GM21390 (cell line): Measurements from ENCODE around the gene SORCS1.

ENCODE experiments used
- ATAC-seq: cut with Tn5 transposase; IDR thresholded peaks from one replicate; pipeline ENCODE4 v1.9.1; 2021; ENCODE audit not compliant: unreplicated experiment

SORCS1 gene

GRCh38 chr10:106557951-106558733 lies 606.4 kb downstream of the SORCS1 start:
- ATAC-seq = no peak

GRCh38 chr10:106557053-106557452 lies 607.5 kb downstream of the SORCS1 start:
- no peak for ATAC-seq

GRCh38 chr10:106555599-106555998 lies 608.9 kb downstream of the SORCS1 start:
- ATAC-seq = no peak

- no peak for ATAC-seq
Measured at GRCh38 chr10:106551501-106552062, 612.9 kb downstream of the SORCS1 start.

- no peak for ATAC-seq
Measured at GRCh38 chr10:106548832-106549231, 615.7 kb downstream of the SORCS1 start.

GRCh38 chr10:106547047-106547635 lies 617.4 kb downstream of the SORCS1 start:
- no peak for ATAC-seq

GRCh38 chr10:106542461-106542860 lies 622.0 kb downstream of the SORCS1 start:
- no peak for ATAC-seq

- ATAC-seq = no peak
Measured at GRCh38 chr10:106540645-106541044, 623.9 kb downstream of the SORCS1 start.

GRCh38 chr10:106537866-106538265 lies 626.6 kb downstream of the SORCS1 start:
- ATAC-seq = no peak

- no peak for ATAC-seq
Measured at GRCh38 chr10:106535304-106535953, 629.1 kb downstream of the SORCS1 start.

- no peak for ATAC-seq
Measured at GRCh38 chr10:106534441-106534840, 630.1 kb downstream of the SORCS1 start.

- ATAC-seq = no peak
Measured at GRCh38 chr10:106528702-106529101, 635.8 kb downstream of the SORCS1 start.

- ATAC-seq = no peak
Measured at GRCh38 chr10:106525835-106526234, 638.7 kb downstream of the SORCS1 start.
